ENCODE results near the gene LYSMD4. TPM values are rescaled to one million over a fixed set of nuclear protein-coding genes. Genes with fewer than 3 reads are reported as not detected.

Gene LYSMD4
- 3.1 to 4.4 TPM (median 3.7 TPM) in 5 replicates for total RNA-seq (2022; extraction: Qiagen RNA extraction; ENCODE audit: low read depth)

GRCh38 chr15:99733268-99734039 lies at the start of gene LYSMD4:
Gene LYSMD4 (minus strand): TSS chr15:99733437. CDS start chr15:99731999, 1,438 bp downstream.

Other genes with a start within 250 kb of the LYSMD4 start
- gene MEF2A, start 167.5 kb downstream of the LYSMD4 start, total RNA-seq (2022; extraction: Qiagen RNA extraction; ENCODE audit: low read depth), result 11.2 to 16.2 TPM (median 14.0 TPM) in 5 replicates

Measured in A549 treated with CpdA at 1 μM for 4 hours (cell line).